Tibial artery (tissue), 4 donors: ENCODE results near the gene TVP23B.
"Not testable (repeated sequence)": the region's sequence is repeated elsewhere in the genome, so short reads cannot be mapped to it uniquely, and the experiment has no call there.

Experiments used
- DNase-seq, 2 donors: peaks; one replicate each; pipeline ENCODE4 v3.0.0-alpha.2; 2019
- H3K27ac ChIP-seq, 2 donors: fragments of 200-600 bp; sonication (generic) in 1 of 2; 1 replicate in 1 of 2; 2 replicates in 1 of 2; pipeline ENCODE4 v1.5.1; 2018 to 2019; ENCODE audit warnings: mild to moderate bottlenecking in 1 of 2
- H3K27me3 ChIP-seq, 2 donors: fragments of 200-600 bp; sonication (generic) in 1 of 2; one replicate each; pipeline versions ENCODE4 v1.5.1 to v1.6.0; 2016 to 2019
- H3K36me3 ChIP-seq, 3 donors: fragments of 200-600 bp; sonication (generic) in 2 of 3; one replicate each; pipeline ENCODE4 v1.5.1; 2016 to 2019; ENCODE audit warnings: mild to moderate bottlenecking in 2 of 3
- H3K4me1 ChIP-seq, 4 donors: fragments of 200-600 bp; sonication (generic) in 2 of 4; 1 replicate in 3 of 4; 2 replicates in 1 of 4; pipeline ENCODE4 v1.5.1; 2016 to 2019
- H3K4me3 ChIP-seq, 2 donors: fragments of 200-600 bp; sonication (generic) in 1 of 2; 1 replicate in 1 of 2; 2 replicates in 1 of 2; pipeline ENCODE4 v1.5.1; 2018 to 2019; ENCODE audit warnings: mild to moderate bottlenecking in 2 of 2
- H3K9me3 ChIP-seq, 3 donors: fragments of 200-600 bp; sonication (generic) in 1 of 3; one replicate each; pipeline ENCODE4 v1.5.1; 2016 to 2019
- intact Hi-C: fragments of 100-400 bp; cut with DNase I; formaldehyde crosslinking; loops from one replicate; pipeline ENCODE4 v1.15.0; 2023; ENCODE audit warnings: low total_unique reads
- TF ChIP-seq, protein P1 (sequence below), 2 experiments: fragments of 200-600 bp in 1 of 2; fragments of 450-650 bp in 1 of 2; IDR thresholded peaks; one replicate each; pipeline ENCODE4 v1.5.1; 2017 to 2019; ENCODE audit warnings: antibody characterized with exemption in 2 of 2, mild to moderate bottlenecking in 1 of 2, moderate library complexity in 1 of 2

TVP23B gene

DNA sequence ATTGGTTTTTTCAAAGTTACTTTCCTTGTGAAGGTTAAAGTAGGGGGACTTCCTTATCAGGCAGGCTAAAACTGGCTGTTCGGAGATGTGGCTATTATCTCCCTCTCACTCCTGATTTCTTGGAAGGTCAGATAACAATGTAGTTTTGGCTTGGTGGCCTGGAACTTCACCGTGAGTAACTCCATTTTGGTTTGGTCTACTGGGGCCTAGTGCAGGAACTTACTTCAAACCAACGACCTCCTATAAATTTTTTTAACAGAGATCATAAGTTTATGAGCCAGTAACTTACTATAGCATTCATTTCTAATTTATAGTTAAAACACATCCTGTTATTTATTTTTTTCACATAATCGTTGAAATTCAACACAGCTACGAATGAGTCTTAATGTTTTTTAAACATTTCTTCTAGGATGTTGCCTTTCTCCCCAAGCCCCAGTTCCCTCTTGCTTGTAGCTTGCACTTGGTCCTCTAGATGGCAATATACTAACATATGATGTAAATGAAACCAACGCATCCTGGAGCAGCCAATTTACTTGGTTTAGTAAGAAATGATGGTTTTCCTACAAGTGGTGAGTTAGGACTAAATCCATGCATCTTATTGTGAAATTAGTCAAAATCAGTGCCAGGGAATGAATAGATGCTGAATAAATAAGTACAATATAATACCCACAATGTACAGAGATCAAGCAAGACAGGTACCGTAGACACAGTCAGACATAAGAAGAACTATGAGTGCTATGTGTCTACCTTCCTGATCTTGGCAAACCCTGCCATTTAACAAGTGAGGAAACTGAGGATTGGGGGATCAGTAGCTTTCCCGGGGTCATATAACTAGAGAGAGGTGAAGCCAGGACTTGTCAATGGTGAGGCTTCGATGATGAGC lies 35.7 kb downstream of the TVP23B start:
- H3K4me3 ChIP-seq, H3K27me3 ChIP-seq, H3K36me3 ChIP-seq, H3K9me3 ChIP-seq, intact Hi-C loops, H3K27ac ChIP-seq, H3K4me1 ChIP-seq: not testable (repeated sequence)
- TF ChIP-seq, protein P1, sequence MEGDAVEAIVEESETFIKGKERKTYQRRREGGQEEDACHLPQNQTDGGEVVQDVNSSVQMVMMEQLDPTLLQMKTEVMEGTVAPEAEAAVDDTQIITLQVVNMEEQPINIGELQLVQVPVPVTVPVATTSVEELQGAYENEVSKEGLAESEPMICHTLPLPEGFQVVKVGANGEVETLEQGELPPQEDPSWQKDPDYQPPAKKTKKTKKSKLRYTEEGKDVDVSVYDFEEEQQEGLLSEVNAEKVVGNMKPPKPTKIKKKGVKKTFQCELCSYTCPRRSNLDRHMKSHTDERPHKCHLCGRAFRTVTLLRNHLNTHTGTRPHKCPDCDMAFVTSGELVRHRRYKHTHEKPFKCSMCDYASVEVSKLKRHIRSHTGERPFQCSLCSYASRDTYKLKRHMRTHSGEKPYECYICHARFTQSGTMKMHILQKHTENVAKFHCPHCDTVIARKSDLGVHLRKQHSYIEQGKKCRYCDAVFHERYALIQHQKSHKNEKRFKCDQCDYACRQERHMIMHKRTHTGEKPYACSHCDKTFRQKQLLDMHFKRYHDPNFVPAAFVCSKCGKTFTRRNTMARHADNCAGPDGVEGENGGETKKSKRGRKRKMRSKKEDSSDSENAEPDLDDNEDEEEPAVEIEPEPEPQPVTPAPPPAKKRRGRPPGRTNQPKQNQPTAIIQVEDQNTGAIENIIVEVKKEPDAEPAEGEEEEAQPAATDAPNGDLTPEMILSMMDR (IDR thresholded peaks at IDR 0.05) = peak; percentile 55 to 60
- DNase-seq = peak in 1 of 2 donors; percentile 34

DNA sequence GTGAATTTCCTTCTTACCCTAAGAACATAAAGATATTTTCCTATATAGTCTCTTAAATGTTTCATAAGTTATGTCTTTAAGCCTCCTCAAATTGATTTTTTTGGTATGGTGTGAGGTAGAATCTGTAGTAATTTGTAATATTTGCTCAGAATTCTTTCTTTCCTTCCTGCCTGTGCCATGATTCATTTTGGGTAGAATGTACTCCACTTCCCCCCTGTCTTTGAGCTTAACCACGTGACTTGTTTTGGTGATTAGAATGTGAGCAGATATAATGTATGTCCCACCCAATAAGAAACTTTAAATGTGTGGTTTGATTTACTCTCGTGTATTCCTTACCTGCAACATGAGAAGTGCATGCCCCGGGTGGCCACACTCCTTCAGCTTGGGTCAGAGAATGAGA lies 40.4 kb downstream of the TVP23B start:
- H3K9me3 ChIP-seq, DNase-seq, H3K27me3 ChIP-seq, H3K4me3 ChIP-seq, H3K36me3 ChIP-seq, H3K27ac ChIP-seq, H3K4me1 ChIP-seq, intact Hi-C loops: not testable (repeated sequence)

DNA sequence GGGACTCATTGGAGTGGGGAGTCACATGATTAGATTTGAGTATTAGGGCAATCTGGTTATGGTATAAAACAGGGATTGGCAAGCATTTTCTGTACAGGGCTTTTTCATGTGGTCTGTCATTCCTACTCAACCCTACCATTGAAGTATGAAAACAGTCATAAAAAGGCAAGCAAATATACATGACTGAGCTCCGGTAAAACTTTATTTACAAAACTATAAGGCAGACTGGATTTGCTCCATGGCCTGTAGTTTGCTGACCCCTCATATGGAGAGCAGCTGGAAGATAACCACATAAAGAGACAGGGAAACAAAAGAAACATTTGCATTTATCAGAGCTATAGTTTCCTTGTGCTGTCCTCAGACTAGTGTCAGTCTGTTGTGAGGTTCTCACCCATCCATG lies 46.6 kb downstream of the TVP23B start:
- H3K36me3 ChIP-seq, H3K27ac ChIP-seq, H3K9me3 ChIP-seq, H3K27me3 ChIP-seq, intact Hi-C loops, H3K4me3 ChIP-seq, H3K4me1 ChIP-seq, DNase-seq: not testable (repeated sequence)

DNA sequence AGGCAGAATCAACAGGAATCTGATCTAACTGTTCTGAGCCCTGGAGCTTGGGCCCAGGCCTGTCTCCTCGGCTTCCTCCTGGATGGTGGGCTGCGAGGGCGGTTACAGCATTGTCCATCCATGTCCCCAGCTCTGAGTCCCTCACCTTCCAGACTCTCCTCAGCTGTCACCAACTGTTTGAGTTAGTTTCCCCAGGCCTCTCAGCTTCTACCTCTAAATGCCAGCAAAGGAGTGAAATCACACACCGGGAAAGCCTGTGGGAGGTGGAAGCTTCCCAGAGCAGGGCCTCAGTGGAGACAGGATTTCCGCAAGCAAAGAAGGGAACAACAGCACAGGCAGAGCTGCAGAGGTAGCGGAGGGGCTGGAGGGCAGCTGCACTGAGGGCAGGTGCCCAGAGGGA lies 67.5 kb downstream of the TVP23B start:
- intact Hi-C loops = no loop called here
- Histone ChIP-seq H3K27ac (no peak overlapping the region), H3K27me3 (no peaks in the 10 kb centered on the region), H3K4me3 (no peak overlapping the region), H3K4me1 (no peaks in the 10 kb centered on the region), H3K9me3 (no peaks in the 10 kb centered on the region), H3K36me3 (no peaks in the 10 kb centered on the region)
- TF ChIP-seq, protein P1 (IDR thresholded peaks at IDR 0.05) = no peak
- DNase-seq = no peak

DNA sequence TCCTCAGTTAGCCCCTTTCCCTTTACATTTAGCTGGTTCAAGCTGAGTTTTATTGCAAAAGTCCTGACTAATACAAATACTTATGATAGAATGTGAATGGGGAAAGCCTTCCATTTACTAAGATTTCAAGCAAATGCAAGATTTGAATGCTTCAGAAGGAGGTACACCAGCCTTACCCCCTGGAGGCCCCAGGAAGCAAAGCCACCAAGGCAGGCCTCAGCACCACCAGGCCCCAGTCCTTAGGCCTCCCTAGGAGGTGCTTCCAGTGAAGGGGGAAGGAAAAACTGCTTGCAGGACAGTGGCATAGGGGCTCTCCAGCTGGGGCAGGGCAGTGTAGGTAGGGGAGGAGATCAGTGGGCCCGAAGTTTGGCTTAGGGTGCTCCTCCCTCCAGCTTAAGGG lies 69.7 kb downstream of the TVP23B start:
- no peaks in the 10 kb centered on the region for H3K36me3 ChIP-seq
- DNase-seq = no peak
- TF ChIP-seq, protein P1 (IDR thresholded peaks at IDR 0.05) = no peak
- H3K4me3 ChIP-seq = no peak overlapping the region
- H3K27me3 ChIP-seq = no peaks in the 10 kb centered on the region
- no peaks in the 10 kb centered on the region for H3K9me3 ChIP-seq
- intact Hi-C loops = no loop called here
- H3K4me1 ChIP-seq = peaks cover 0 to 7% (median 6%) of the 10 kb centered on the region in 4 donors
- H3K27ac ChIP-seq = no peak overlapping the region

DNA sequence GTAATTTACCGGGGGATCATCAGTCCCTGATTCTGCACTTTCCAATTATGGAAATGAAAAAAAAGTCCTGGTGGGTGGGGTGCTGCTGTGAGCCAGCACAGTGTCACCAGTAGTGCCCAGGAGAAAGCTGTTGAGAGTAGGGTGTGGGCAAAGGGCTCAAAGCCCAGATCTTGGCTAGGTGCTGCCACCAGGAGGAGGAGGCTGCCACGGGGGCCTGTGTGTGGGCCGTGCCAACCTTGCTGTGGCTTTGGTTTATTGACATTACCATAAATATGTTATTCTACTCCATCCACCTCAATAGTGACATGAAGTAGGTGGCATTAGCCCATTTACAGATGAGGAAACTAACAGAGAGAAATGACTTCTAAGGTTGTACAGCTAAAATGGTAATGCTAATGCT lies 70.2 kb downstream of the TVP23B start:
- no peak overlapping the region for H3K27ac ChIP-seq
- no peak for DNase-seq
- TF ChIP-seq, protein P1 (IDR thresholded peaks at IDR 0.05) = no peak
- peaks cover 0 to 9% (median 7%) of the 10 kb centered on the region in 4 donors for H3K4me1 ChIP-seq
- H3K27me3 ChIP-seq = no peaks in the 10 kb centered on the region
- intact Hi-C loops = no loop called here
- no peak overlapping the region for H3K4me3 ChIP-seq
- H3K9me3 ChIP-seq = no peaks in the 10 kb centered on the region
- H3K36me3 ChIP-seq = no peaks in the 10 kb centered on the region
